Prostate gland (tissue), 2 donors: ENCODE measurements around the gene RLN3. TPM values are rescaled to one million over a fixed set of nuclear protein-coding genes. Genes with fewer than 3 reads are reported as not detected.

Experiments used
- DNase-seq: peaks from one replicate; pipeline ENCODE4 v3.0.0-alpha.2; 2019; ENCODE audit warnings: low spot score
- H3K27ac ChIP-seq, 2 donors: fragments of 200-600 bp; sonication (generic); 2 replicates each; pipeline ENCODE4 v1.5.1; 2017 to 2019
- H3K27me3 ChIP-seq: fragments of 200-600 bp; sonication (generic); replicated peaks from 2 replicates; pipeline ENCODE4 v1.5.1; 2019; ENCODE audit not compliant: insufficient read depth
- H3K36me3 ChIP-seq, 2 donors: fragments of 200-600 bp; sonication (generic); 1 replicate in 1 of 2; 2 replicates in 1 of 2; pipeline versions ENCODE4 v1.5.1 to v1.8.1; 2017 to 2019
- H3K4me1 ChIP-seq: fragments of 200-600 bp; sonication (generic); replicated peaks from 2 replicates; pipeline ENCODE4 v1.5.1; 2019
- H3K4me3 ChIP-seq, 2 donors: fragments of 200-600 bp; sonication (generic); 2 replicates each; pipeline ENCODE4 v1.5.1; 2017 to 2019
- H3K9me3 ChIP-seq: fragments of 200-600 bp; sonication (generic); 2 replicates; pipeline ENCODE4 v1.5.1; 2017
- POLR2A ChIP-seq: fragments of 450-650 bp; IDR thresholded peaks from one replicate; pipeline ENCODE4 v1.6.1; 2016; ENCODE audit warnings: antibody characterized with exemption, mild to moderate bottlenecking
- POLR2AphosphoS5 ChIP-seq: sonication (generic); formaldehyde crosslinking; IDR thresholded peaks from one replicate; pipeline ENCODE4 v1.6.1; 2017; ENCODE audit warnings: antibody characterized with exemption
- WGBS: methylation state at CpG from one replicate; pipeline ENCODE4 v1.1.5; 2018; 5-methylcytosine and 5-hydroxymethylcytosine counted together
- intact Hi-C: fragments of 100-400 bp; cut with DNase I; formaldehyde crosslinking; loops from one replicate; pipeline ENCODE4 v1.14.2; 2022
- total RNA-seq, 2 donors: library from RNA; depleted of rRNA; stranded (reverse); fragments of >200 nt; gene quantifications; one replicate each; pipeline ENCODE4 v1.1.0, GENCODE V29; 2016
- TF ChIP-seq, protein P1 (sequence below), 4 experiments: fragments of 200-600 bp in 2 of 4; fragments of 450-650 bp in 2 of 4; sonication (generic) in 2 of 4; IDR thresholded peaks; 1 replicate in 3 of 4; 2 replicates in 1 of 4; pipeline ENCODE4 v1.5.1; 2016 to 2019; ENCODE audit warnings: antibody characterized with exemption in 4 of 4, mild to moderate bottlenecking in 2 of 4, moderate library complexity in 2 of 4

The RLN3 gene
- total RNA-seq, 2 donors from 2014 or later = not detected

DNA sequence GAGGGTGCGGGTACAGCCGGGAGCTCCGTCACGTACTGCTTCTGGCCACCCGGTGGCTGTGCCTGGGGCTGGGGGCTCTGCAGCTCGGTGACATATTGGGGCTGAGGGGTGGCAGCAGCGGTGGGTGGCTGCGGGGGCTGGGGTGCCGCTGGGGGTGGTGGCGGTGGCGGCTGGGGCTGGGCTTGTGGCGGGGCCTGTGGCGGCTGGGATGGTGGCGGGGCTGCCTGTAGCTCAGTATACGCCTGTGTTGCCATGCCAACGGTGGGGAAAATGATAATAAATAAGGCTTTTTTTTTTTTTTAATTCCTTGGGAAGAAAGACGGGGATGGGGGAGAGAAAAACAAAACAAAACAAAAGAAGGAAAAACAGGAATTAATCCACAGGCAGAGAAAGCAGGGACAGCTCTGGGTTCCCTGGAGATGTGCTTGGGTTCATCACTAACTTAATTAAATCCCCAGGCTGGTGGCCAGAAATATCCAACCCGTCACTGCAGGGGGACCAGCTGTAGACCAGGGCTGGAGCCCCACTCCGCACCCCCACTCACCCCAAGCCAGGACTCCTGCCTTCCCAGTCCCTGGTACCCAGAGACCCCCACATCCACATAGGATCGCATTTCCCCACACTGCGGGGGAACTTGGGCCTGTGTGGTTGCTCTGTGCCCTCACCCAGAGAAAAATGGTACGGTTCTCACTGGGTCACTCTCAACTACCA is 34.2 kb upstream of the RLN3 start:
- DNase-seq = no peak
- Histone ChIP-seq H3K27ac (no peak overlapping the region), H3K27me3 (no peaks in the 10 kb centered on the region), H3K9me3 (no peaks in the 10 kb centered on the region), H3K4me3 (no peak overlapping the region), H3K4me1 (no peaks in the 10 kb centered on the region), H3K36me3 (no peaks in the 10 kb centered on the region)
- WGBS = 91% methylated on average over 22 of the region's 22 CpGs
- intact Hi-C loops = no loop called here
- TF ChIP-seq POLR2A (no peak), POLR2AphosphoS5 (no peak)
- TF ChIP-seq, protein P1, sequence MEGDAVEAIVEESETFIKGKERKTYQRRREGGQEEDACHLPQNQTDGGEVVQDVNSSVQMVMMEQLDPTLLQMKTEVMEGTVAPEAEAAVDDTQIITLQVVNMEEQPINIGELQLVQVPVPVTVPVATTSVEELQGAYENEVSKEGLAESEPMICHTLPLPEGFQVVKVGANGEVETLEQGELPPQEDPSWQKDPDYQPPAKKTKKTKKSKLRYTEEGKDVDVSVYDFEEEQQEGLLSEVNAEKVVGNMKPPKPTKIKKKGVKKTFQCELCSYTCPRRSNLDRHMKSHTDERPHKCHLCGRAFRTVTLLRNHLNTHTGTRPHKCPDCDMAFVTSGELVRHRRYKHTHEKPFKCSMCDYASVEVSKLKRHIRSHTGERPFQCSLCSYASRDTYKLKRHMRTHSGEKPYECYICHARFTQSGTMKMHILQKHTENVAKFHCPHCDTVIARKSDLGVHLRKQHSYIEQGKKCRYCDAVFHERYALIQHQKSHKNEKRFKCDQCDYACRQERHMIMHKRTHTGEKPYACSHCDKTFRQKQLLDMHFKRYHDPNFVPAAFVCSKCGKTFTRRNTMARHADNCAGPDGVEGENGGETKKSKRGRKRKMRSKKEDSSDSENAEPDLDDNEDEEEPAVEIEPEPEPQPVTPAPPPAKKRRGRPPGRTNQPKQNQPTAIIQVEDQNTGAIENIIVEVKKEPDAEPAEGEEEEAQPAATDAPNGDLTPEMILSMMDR (IDR thresholded peaks at IDR 0.05) = no peak

DNA sequence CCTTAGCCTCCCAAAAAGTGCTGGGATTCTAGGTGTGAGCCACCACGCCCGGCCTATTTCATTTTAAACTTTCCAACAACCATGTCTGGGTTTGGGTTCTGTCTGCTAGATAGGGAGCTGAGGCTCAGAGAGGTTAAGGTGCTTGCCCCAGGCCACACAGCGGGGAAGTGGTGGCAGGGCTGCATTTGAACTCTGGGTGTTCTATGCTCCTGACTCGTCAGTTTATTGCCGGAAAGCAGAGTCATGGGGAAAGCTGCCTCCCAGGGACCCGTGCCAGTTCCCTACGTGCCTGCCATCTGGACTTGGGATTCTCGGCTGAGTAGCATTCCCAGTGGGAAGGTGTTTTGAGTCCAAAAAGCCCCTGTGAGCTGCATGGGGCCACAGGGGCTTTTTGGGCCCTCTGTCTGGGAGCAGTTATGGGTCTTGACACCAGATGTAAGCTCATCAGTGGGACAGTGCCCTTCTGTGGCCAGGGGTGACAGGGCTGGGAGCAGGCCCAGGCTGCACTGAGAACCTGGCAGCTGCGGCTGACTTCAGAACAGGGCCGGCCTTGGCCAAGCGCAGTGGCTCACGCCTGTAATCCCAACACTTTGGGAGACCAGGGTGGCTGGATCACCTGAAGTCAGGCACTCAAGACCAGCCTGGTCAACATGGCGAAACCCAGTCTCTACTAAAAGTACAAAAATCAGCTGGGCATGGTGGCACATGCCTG is 32.8 kb upstream of the RLN3 start:
- DNase-seq = no peak
- no peaks in the 10 kb centered on the region for H3K36me3 ChIP-seq

DNA sequence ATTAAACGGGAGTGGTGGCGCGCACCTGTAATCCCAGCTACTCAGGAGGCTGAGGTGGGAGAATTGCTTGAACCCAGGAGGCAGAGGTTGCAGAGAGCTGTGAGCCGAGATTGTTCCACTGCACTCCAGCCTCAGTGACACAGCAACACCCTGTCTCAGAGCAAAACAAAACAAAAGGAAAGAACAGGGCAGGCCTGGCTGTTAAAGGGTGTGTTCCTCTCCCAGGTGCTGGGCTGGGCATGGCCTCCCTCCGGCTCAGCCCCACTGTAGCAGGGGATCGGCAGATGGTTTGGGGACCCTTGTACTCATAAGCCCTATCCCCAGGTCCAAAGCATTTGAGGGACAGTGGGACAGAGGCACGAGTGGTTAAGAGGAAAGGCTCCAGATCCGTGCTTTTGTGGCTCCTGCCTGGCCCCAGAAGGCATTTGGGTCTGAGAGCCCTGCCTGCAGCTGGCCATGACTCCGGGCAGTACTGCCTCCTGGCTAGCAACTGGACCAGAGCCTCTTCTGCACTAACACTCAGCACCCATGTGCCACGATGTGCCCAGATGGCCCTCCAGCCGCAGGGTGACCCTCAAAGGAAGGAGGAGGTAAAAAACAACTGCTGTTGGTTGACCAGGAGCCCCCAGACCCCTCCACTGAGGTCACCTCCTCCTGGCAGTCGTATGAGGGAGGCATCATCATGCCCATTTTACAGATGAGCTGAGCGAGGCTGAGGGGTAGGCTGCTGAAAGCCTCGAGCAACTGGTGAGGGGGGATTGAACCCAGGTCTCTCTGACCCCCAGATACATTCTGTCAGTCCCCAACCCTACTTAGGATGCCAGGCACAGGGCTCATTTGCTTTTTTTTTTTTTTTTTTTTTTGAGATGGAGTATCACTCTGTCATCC is 31.8 kb upstream of the RLN3 start:
- Histone ChIP-seq H3K36me3 (no peaks in the 10 kb centered on the region), H3K4me3 (no peak overlapping the region), H3K27ac (no peak overlapping the region), H3K27me3 (no peaks in the 10 kb centered on the region), H3K9me3 (no peaks in the 10 kb centered on the region), H3K4me1 (no peaks in the 10 kb centered on the region)
- intact Hi-C loops = no loop called here
- DNase-seq = no peak
- no peak for TF ChIP-seq POLR2AphosphoS5
- TF ChIP-seq, protein P1 (IDR thresholded peaks at IDR 0.05) = no peak
- 89% methylated on average over 14 of the region's 14 CpGs for WGBS

More for the DNA sequence above, 32.8 kb upstream of the RLN3 start:
- Histone ChIP-seq H3K9me3 (no peaks in the 10 kb centered on the region), H3K4me3 (no peak overlapping the region), H3K4me1 (no peaks in the 10 kb centered on the region), H3K27ac (peak overlapping the region in 1 of 2 donors; percentile 12), H3K27me3 (no peaks in the 10 kb centered on the region)
- TF ChIP-seq, protein P1 (IDR thresholded peaks at IDR 0.05) = no peak
- peak; percentile 19 for TF ChIP-seq POLR2AphosphoS5
- WGBS = 80% methylated on average over 13 of the region's 13 CpGs
- intact Hi-C loops = no loop called here

DNA sequence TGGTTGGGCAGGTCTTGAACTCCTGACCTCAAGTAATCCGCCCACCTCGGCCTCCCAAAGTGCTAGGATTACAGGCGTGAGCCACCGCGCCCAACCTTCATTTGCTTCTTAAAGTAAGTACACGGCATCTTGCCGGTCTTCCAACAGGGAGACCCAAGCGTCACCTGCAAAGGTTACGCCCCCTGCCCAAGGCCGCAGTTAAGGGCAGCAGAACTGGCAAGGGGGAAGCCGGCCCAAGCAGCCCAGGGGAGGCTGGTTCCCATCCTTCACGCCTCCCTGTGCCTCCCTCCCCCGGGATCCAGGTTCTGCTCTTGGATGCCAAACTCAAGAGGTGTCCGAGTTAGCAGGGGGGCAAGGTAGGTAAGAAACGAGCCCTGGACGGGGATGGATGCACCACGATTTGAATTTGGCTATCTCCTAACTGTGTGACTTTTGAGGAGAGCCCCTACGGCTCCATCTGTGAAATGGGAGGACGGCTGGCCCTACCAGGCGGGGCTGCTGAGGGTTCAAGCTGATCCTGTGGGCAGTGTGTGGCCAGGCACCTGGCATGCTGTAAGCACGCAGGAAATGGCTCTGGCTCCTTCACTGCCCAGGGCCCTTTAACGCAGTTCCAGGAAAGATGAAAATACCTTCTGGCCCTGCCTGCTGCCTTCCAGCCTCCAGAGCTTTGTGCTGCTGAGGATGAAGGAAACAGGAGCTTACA is 30.9 kb upstream of the RLN3 start:
- WGBS = 90% methylated on average over 22 of the region's 22 CpGs

More for the DNA sequence above, 30.9 kb upstream of the RLN3 start:
- H3K27me3 ChIP-seq = no peaks in the 10 kb centered on the region
- no peak overlapping the region for H3K27ac ChIP-seq
- H3K9me3 ChIP-seq = no peaks in the 10 kb centered on the region
- no peak overlapping the region for H3K4me3 ChIP-seq
- no peak for DNase-seq
- TF ChIP-seq, protein P1 (IDR thresholded peaks at IDR 0.05) = no peak
- TF ChIP-seq POLR2AphosphoS5 (no peak), POLR2A (no peak)
- intact Hi-C loops = no loop called here
- H3K36me3 ChIP-seq = no peaks in the 10 kb centered on the region
- no peaks in the 10 kb centered on the region for H3K4me1 ChIP-seq
